GM23338 (cell line): ENCODE data around the gene HACE1. TPM values are rescaled to one million over a fixed set of nuclear protein-coding genes. Genes with fewer than 3 reads are reported as not detected.

Experiments
- ATAC-seq: fragments of 200-7000 bp; cut with Tn5 transposase; 3 replicates; pipeline ENCODE4 v1.9.1; 2020
- DNase-seq: peaks from one replicate; pipeline ENCODE4 v3.0.0-alpha.2; 2015; ENCODE audit warnings: low spot score
- H2AFZ ChIP-seq: fragments of 200-600 bp; sonication (generic); 2 replicates; pipeline ENCODE4 v1.8.0; 2016; ENCODE audit warnings: antibody characterized with exemption, mild to moderate bottlenecking, moderate library complexity
- H3F3A ChIP-seq: fragments of 200-600 bp; sonication (generic); replicated peaks from 2 replicates; pipeline ENCODE4 v1.8.0; 2017; ENCODE audit warnings: antibody characterized with exemption, mixed run types, low read depth
- H3K27ac ChIP-seq: fragments of 200-600 bp; sonication (generic); 2 replicates; pipeline ENCODE4 v1.6.1; 2016; ENCODE audit warnings: low read depth
- H3K27me3 ChIP-seq: fragments of 200-600 bp; sonication (generic); 2 replicates; pipeline ENCODE4 v1.8.0; 2016; ENCODE audit warnings: mild to moderate bottlenecking, mixed run types, moderate library complexity; ENCODE audit not compliant: insufficient read depth
- H3K36me3 ChIP-seq: fragments of 200-600 bp; sonication (generic); 2 replicates; pipeline ENCODE4 v1.8.0; 2016; ENCODE audit warnings: mild to moderate bottlenecking; ENCODE audit not compliant: insufficient read depth
- H3K4me1 ChIP-seq: fragments of 200-600 bp; sonication (generic); 2 replicates; pipeline ENCODE4 v1.8.0; 2016; ENCODE audit warnings: mild to moderate bottlenecking, moderate library complexity; ENCODE audit not compliant: insufficient read depth
- H3K4me2 ChIP-seq: fragments of 200-600 bp; sonication (generic); 2 replicates; pipeline ENCODE4 v1.7.1; 2017; ENCODE audit warnings: mixed run types
- H3K4me3 ChIP-seq: fragments of 200-600 bp; sonication (generic); 2 replicates; pipeline ENCODE4 v1.6.1; 2016; ENCODE audit warnings: mixed run types
- H3K79me2 ChIP-seq: fragments of 200-600 bp; sonication (generic); replicated peaks from 2 replicates; pipeline ENCODE4 v1.8.0; 2017; ENCODE audit warnings: mild to moderate bottlenecking; ENCODE audit not compliant: insufficient read depth
- H3K9me2 ChIP-seq: fragments of 200-600 bp; sonication (generic); 2 replicates; pipeline ENCODE4 v1.8.0; 2017; ENCODE audit not compliant: insufficient read depth
- H4K20me1 ChIP-seq: fragments of 200-600 bp; sonication (generic); replicated peaks from 2 replicates; pipeline ENCODE4 v1.8.0; 2017; ENCODE audit warnings: mild to moderate bottlenecking; ENCODE audit not compliant: insufficient read depth
- H3K27ac Mint-ChIP-seq: 2 replicates; pipeline ENCODE4 v1.8.0; 2020; ENCODE audit warnings: inconsistent platforms, mild to moderate bottlenecking, moderate library complexity, mixed read lengths
- H3K27me3 Mint-ChIP-seq: 3 replicates; pipeline ENCODE4 v1.8.0; 2022; ENCODE audit warnings: low read depth, mild to moderate bottlenecking, moderate library complexity, mixed read lengths, inconsistent platforms; ENCODE audit not compliant: insufficient read depth, poor library complexity
- H3K36me3 Mint-ChIP-seq: 3 replicates; pipeline ENCODE4 v1.8.0; 2021; ENCODE audit warnings: low read depth, mild to moderate bottlenecking, inconsistent platforms, moderate library complexity, mixed read lengths
- H3K4me1 Mint-ChIP-seq: 3 replicates; pipeline ENCODE4 v1.8.0; 2020; ENCODE audit warnings: mild to moderate bottlenecking, inconsistent platforms, mixed read lengths
- H3K4me3 Mint-ChIP-seq: 3 replicates; pipeline ENCODE4 v1.8.0; 2021; ENCODE audit warnings: moderate library complexity, mild to moderate bottlenecking, inconsistent platforms, mixed read lengths
- H3K9me3 Mint-ChIP-seq: 3 replicates; pipeline ENCODE4 v1.8.0; 2020; ENCODE audit warnings: moderate library complexity, mild to moderate bottlenecking, inconsistent platforms, mixed read lengths
- EZH2 ChIP-seq: fragments of 200-600 bp; sonication (generic); IDR thresholded peaks from one replicate; pipeline ENCODE4 v1.8.0; 2017; ENCODE audit warnings: antibody characterized with exemption, mild to moderate bottlenecking, low read depth; ENCODE audit not compliant: unreplicated experiment
- EZH2phosphoT487 ChIP-seq: fragments of 200-600 bp; sonication (generic); IDR thresholded peaks from one replicate; pipeline ENCODE4 v1.8.1; 2018; ENCODE audit warnings: antibody characterized with exemption; ENCODE audit not compliant: unreplicated experiment
- JUNB ChIP-seq: IDR thresholded peaks from one replicate; pipeline ENCODE4 v1.6.1; 2016; ENCODE audit warnings: antibody characterized with exemption; ENCODE audit not compliant: unreplicated experiment
- NANOG ChIP-seq: IDR thresholded peaks from 2 replicates; pipeline ENCODE4 v1.6.1; 2016; ENCODE audit warnings: antibody characterized with exemption, borderline replicate concordance
- POLR2AphosphoS5 ChIP-seq: IDR thresholded peaks from 2 replicates; pipeline ENCODE4 v1.6.1; 2016; ENCODE audit warnings: antibody characterized with exemption, low read depth
- REST ChIP-seq: IDR thresholded peaks from one replicate; pipeline ENCODE4 v1.6.1; 2018; ENCODE audit warnings: antibody characterized with exemption; ENCODE audit not compliant: unreplicated experiment
- STAT1 ChIP-seq: IDR thresholded peaks from one replicate; pipeline ENCODE4 v1.6.1; 2016; ENCODE audit warnings: antibody characterized with exemption; ENCODE audit not compliant: unreplicated experiment
- ZNF114 ChIP-seq: fragments of 250-450 bp; sonication (Bioruptor Pico); IDR thresholded peaks from 2 replicates; pipeline ENCODE4 v1.5.0; 2020; ENCODE audit warnings: mild to moderate bottlenecking, moderate library complexity
- ZNF462 ChIP-seq: fragments of 250-450 bp; sonication (Bioruptor Pico); IDR thresholded peaks from 2 replicates; pipeline ENCODE4 v1.5.0; 2020; ENCODE audit warnings: mild to moderate bottlenecking, moderate library complexity
- polyA plus RNA-seq: library from polyadenylated mRNA; unstranded; fragments of >200 nt; fragmentation: Nextera tagmentation; extraction: Ambion mirVana; gene quantifications from 2 replicates; pipeline ENCODE4 v1.2.1, GENCODE V29; 2016
- total RNA-seq: library from RNA; depleted of rRNA; stranded (reverse); fragments of >200 nt; shearing (Covaris generic); gene quantifications from 2 replicates; pipeline ENCODE4 v1.2.3, GENCODE V29; 2014
- TF ChIP-seq, protein P1 (sequence below): IDR thresholded peaks from 2 replicates; pipeline ENCODE4 v1.6.1; 2016; ENCODE audit warnings: antibody characterized with exemption
- TF ChIP-seq, protein P2 (sequence below), 2 experiments: fragments of 200-600 bp in 1 of 2; sonication (generic) in 1 of 2; conservative IDR thresholded peaks; 2 replicates each; pipeline versions ENCODE4 v1.5.1 to v1.6.1; 2016 to 2017; ENCODE audit warnings: antibody characterized with exemption in 2 of 2, low read depth in 2 of 2, mild to moderate bottlenecking in 2 of 2, moderate library complexity in 1 of 2

The HACE1 gene
- total and polyA plus RNA-seq, 2 experiments from 2014 or later = 8.6 to 28.7 TPM

- no peak for TF ChIP-seq EZH2
- TF ChIP-seq REST = no peak
- no peak for TF ChIP-seq NANOG
- TF ChIP-seq, protein P1, sequence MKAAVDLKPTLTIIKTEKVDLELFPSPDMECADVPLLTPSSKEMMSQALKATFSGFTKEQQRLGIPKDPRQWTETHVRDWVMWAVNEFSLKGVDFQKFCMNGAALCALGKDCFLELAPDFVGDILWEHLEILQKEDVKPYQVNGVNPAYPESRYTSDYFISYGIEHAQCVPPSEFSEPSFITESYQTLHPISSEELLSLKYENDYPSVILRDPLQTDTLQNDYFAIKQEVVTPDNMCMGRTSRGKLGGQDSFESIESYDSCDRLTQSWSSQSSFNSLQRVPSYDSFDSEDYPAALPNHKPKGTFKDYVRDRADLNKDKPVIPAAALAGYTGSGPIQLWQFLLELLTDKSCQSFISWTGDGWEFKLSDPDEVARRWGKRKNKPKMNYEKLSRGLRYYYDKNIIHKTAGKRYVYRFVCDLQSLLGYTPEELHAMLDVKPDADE = no peak
- no peak for TF ChIP-seq JUNB
- TF ChIP-seq POLR2AphosphoS5 = no peak
- no peak for TF ChIP-seq EZH2phosphoT487
Measured at GRCh38 chr6:104692008-104692407, 167.7 kb downstream of the HACE1 start (continued).

DNA sequence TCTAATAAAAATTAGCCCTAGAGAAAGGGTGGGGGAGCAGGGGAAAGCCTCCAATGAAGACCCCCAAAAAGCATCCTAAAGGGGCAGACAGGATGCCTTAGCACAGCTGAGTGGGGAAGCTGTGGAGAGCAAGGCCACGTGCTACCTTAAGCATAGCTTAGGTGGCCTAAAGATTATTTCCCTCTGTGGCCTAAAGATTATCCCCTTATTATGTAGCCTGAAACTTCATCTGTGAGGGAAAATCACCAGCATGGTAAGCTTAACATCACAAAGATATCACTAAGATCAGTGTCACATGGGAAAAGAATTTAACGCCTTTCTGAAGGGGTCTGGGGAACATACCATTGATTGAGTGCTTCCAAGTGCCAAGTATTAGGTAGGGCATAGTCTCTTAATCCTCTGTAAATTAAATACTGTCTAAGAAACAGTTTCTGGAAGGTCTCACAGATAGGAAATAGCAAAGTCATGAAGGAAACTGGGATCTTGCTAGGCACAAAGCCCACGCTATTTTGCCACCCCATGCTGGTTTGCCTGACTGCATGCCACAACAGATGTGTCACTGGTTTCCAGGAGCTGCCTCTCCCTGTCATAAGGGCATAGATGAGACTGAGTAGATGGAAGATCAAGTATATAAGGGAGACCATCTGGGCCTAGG lies 170.0 kb downstream of the HACE1 start:
- DNase-seq (no peak), ATAC-seq (no peak)
- H3K27me3 Mint-ChIP-seq = no peaks in the 10 kb centered on the region
- H3K9me2 ChIP-seq = no peaks in the 10 kb centered on the region
- H3K4me3 ChIP-seq = no peak overlapping the region
- H3K36me3 ChIP-seq = no peaks in the 10 kb centered on the region
- no peaks in the 10 kb centered on the region for H3F3A ChIP-seq
- no peak overlapping the region for H3K4me2 ChIP-seq
- H3K27ac ChIP-seq = no peak overlapping the region
- H3K4me3 Mint-ChIP-seq = no peak overlapping the region
- no peaks in the 10 kb centered on the region for H3K4me1 ChIP-seq
- no peaks in the 10 kb centered on the region for H4K20me1 ChIP-seq
- no peaks in the 10 kb centered on the region for H3K27me3 ChIP-seq
- H3K4me1 Mint-ChIP-seq = peaks cover 13% of the 10 kb centered on the region
- TF ChIP-seq ZNF462 (CRISPR knock-in tag) (no peak), ZNF114 (no peak), EZH2phosphoT487 (no peak), STAT1 (no peak)
- TF ChIP-seq, protein P2, sequence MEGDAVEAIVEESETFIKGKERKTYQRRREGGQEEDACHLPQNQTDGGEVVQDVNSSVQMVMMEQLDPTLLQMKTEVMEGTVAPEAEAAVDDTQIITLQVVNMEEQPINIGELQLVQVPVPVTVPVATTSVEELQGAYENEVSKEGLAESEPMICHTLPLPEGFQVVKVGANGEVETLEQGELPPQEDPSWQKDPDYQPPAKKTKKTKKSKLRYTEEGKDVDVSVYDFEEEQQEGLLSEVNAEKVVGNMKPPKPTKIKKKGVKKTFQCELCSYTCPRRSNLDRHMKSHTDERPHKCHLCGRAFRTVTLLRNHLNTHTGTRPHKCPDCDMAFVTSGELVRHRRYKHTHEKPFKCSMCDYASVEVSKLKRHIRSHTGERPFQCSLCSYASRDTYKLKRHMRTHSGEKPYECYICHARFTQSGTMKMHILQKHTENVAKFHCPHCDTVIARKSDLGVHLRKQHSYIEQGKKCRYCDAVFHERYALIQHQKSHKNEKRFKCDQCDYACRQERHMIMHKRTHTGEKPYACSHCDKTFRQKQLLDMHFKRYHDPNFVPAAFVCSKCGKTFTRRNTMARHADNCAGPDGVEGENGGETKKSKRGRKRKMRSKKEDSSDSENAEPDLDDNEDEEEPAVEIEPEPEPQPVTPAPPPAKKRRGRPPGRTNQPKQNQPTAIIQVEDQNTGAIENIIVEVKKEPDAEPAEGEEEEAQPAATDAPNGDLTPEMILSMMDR (conservative IDR thresholded peaks at IDR 0.05; ENCODE audit: low read depth in 2 of 2) = no peak
- H2AFZ ChIP-seq = no peak overlapping the region
- H3K9me3 Mint-ChIP-seq = no peaks in the 10 kb centered on the region
- no peaks in the 10 kb centered on the region for H3K79me2 ChIP-seq
- 0 out of 2 replicates have a peak overlapping the region, but pooled peaks have one; percentile 47 for H3K27ac Mint-ChIP-seq
- no peaks in the 10 kb centered on the region for H3K36me3 Mint-ChIP-seq
